Uterus (tissue), 2 donors: Measurements from ENCODE around the gene ZCWPW1.

Experiments used
- POLR2A ChIP-seq, 2 donors: fragments of 450-650 bp; IDR thresholded peaks; one replicate each; pipeline ENCODE4 v1.6.1; 2016; ENCODE audit warnings: antibody characterized with exemption in 2 of 2, mild to moderate bottlenecking in 1 of 2, moderate library complexity in 1 of 2
- TF ChIP-seq, protein P1 (sequence below), 4 experiments: fragments of 200-600 bp in 2 of 4; fragments of 450-650 bp in 2 of 4; sonication (generic) in 2 of 4; IDR thresholded peaks; one replicate each; pipeline ENCODE4 v1.5.1; 2016 to 2019; ENCODE audit warnings: antibody characterized with exemption in 4 of 4, mild to moderate bottlenecking in 2 of 4, moderate library complexity in 1 of 4

DNA sequence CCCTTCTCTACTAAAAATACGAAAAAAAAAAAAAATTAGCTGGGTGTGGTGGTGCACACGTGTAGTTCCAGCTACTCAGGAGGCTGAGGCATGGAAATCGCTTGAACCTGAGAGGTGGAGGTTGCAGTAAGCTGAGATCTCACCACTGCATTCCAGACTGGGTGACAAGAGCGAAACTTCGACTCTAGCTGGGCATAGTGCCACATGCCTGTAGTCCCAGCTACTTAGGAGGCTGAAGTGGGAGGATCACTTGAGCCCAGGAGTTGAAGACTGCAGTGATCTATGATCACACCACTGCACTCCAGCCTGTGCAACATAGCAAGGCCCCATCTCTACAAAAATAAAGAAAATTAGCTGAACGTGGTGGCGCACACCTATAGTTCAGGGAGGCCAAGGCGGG is 36.8 kb upstream of the ZCWPW1 start:
- TF ChIP-seq, protein P1, sequence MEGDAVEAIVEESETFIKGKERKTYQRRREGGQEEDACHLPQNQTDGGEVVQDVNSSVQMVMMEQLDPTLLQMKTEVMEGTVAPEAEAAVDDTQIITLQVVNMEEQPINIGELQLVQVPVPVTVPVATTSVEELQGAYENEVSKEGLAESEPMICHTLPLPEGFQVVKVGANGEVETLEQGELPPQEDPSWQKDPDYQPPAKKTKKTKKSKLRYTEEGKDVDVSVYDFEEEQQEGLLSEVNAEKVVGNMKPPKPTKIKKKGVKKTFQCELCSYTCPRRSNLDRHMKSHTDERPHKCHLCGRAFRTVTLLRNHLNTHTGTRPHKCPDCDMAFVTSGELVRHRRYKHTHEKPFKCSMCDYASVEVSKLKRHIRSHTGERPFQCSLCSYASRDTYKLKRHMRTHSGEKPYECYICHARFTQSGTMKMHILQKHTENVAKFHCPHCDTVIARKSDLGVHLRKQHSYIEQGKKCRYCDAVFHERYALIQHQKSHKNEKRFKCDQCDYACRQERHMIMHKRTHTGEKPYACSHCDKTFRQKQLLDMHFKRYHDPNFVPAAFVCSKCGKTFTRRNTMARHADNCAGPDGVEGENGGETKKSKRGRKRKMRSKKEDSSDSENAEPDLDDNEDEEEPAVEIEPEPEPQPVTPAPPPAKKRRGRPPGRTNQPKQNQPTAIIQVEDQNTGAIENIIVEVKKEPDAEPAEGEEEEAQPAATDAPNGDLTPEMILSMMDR (IDR thresholded peaks at IDR 0.05) = no peak
- TF ChIP-seq POLR2A (IDR thresholded peaks at IDR 0.05) = no peak
